ENCODE measurements around the gene ITGA11.

- TF ChIP-seq POLR2A (IDR thresholded peaks at IDR 0.05; ENCODE audit: low read depth, low read length) (no peak), POLR2AphosphoS5 (IDR thresholded peaks at IDR 0.05; ENCODE audit: low read depth, low read length) (no peak)
Measured at GRCh38 chr15:68362537-68363126, 69.3 kb downstream of the ITGA11 start.

All from GM12892 (cell line).